ENCODE results near the gene HCN2. TPM values are rescaled to one million over a fixed set of nuclear protein-coding genes. Genes with fewer than 3 reads are reported as not detected.

Gene HCN2
- total RNA-seq, 4 donors from 2014 or later = 0.15 to 0.57 (median 0.29) TPM; not detected in 1

- DNase-seq = no peak
- H3K27me3 ChIP-seq = no peaks in the 10 kb centered on the region
- no peak overlapping the region for H3K4me3 ChIP-seq
- H3K9me3 ChIP-seq = no peaks in the 10 kb centered on the region
- H3K27ac ChIP-seq = no peak overlapping the region
- peaks cover 0 to 6% (median 0%) of the 10 kb centered on the region in 3 donors for H3K4me1 ChIP-seq
- H3K36me3 ChIP-seq = peaks cover 53 to 99% (median 65%) of the 10 kb centered on the region in 3 donors
- TF ChIP-seq POLR2A (IDR thresholded peaks at IDR 0.05) (no peak), CTCF (IDR thresholded peaks at IDR 0.05) (no peak)
- 70 to 89% methylated on average over 2 to 6 of the region's 11 CpGs for WGBS, 2 donors
- intact Hi-C loops (cut with DNase I) = no loop called here
Observed at GRCh38 chr19:650121-650520, 60.4 kb downstream of the HCN2 start.

- peaks cover 0 to 18% (median 0%) of the 10 kb centered on the region in 3 donors for H3K4me1 ChIP-seq
- intact Hi-C loops (cut with DNase I) = no loop called here
- no peak overlapping the region for H3K27ac ChIP-seq
- H3K4me3 ChIP-seq = no peak overlapping the region
- H3K36me3 ChIP-seq = peaks cover 53 to 98% (median 64%) of the 10 kb centered on the region in 3 donors
- TF ChIP-seq POLR2A (IDR thresholded peaks at IDR 0.05) (no peak), CTCF (IDR thresholded peaks at IDR 0.05) (no peak)
- no peaks in the 10 kb centered on the region for H3K9me3 ChIP-seq
- H3K27me3 ChIP-seq = no peaks in the 10 kb centered on the region
- 94 to 96% methylated on average over 5 to 10 of the region's 58 CpGs for WGBS, 2 donors
- DNase-seq = no peak
Observed at GRCh38 chr19:651114-651818, 61.6 kb downstream of the HCN2 start.

GRCh38 chr19:651991-652390 lies 62.3 kb downstream of the HCN2 start:
- no peaks in the 10 kb centered on the region for H3K27me3 ChIP-seq
- no peak overlapping the region for H3K4me3 ChIP-seq
- intact Hi-C loops (cut with DNase I) = no loop called here
- DNase-seq = no peak
- 88% methylated on average over 15 of the region's 24 CpGs; no CpG with 5 or more reads in 1 of the 2 donors for WGBS, 2 donors
- H3K36me3 ChIP-seq = peaks cover 53 to 98% (median 57%) of the 10 kb centered on the region in 3 donors
- H3K27ac ChIP-seq = no peak overlapping the region
- TF ChIP-seq CTCF (IDR thresholded peaks at IDR 0.05) (no peak), POLR2A (IDR thresholded peaks at IDR 0.05) (no peak)
- H3K4me1 ChIP-seq = peaks cover 0 to 25% (median 0%) of the 10 kb centered on the region in 3 donors
- H3K9me3 ChIP-seq = no peaks in the 10 kb centered on the region

- Histone ChIP-seq H3K9me3 (no peaks in the 10 kb centered on the region), H3K36me3 (peaks cover 49 to 98% (median 49%) of the 10 kb centered on the region in 3 donors), H3K4me3 (no peak overlapping the region), H3K27me3 (no peaks in the 10 kb centered on the region), H3K27ac (no peak overlapping the region), H3K4me1 (peaks cover 1 to 33% (median 6%) of the 10 kb centered on the region in 3 donors)
- WGBS, 2 donors = 90 to 92% methylated on average over 2 to 10 of the region's 54 CpGs
- no peak for DNase-seq
- TF ChIP-seq CTCF (IDR thresholded peaks at IDR 0.05) (no peak), POLR2A (IDR thresholded peaks at IDR 0.05) (no peak)
- intact Hi-C loops (cut with DNase I) = no loop called here
Observed at GRCh38 chr19:652467-653389, 63.0 kb downstream of the HCN2 start.

- TF ChIP-seq POLR2A (IDR thresholded peaks at IDR 0.05) (no peak), CTCF (IDR thresholded peaks at IDR 0.05) (no peak)
- intact Hi-C loops (cut with DNase I) = no loop called here
- Histone ChIP-seq H3K36me3 (peaks cover 42 to 98% (median 44%) of the 10 kb centered on the region in 3 donors), H3K27ac (no peak overlapping the region), H3K4me1 (peaks cover 8 to 40% (median 13%) of the 10 kb centered on the region in 3 donors), H3K4me3 (no peak overlapping the region), H3K9me3 (no peaks in the 10 kb centered on the region), H3K27me3 (no peaks in the 10 kb centered on the region)
- WGBS, 2 donors = 88 to 93% methylated on average over 8 to 13 of the region's 17 CpGs
- no peak for DNase-seq
Observed at GRCh38 chr19:653425-653824, 63.7 kb downstream of the HCN2 start.
